Activated T-cell treated with anti-CD3 and anti-CD28 coated beads, Interleukin-2, amount 50 U/mL, for 24 hours (primary cell): ENCODE measurements around the gene MKRN2.

Experiments
- DNase-seq: peaks from one replicate; pipeline ENCODE4 v3.0.0-alpha.2; 2020
- H3K27ac Mint-ChIP-seq: 2 replicates; pipeline ENCODE4 v1.8.0; 2020; ENCODE audit warnings: mild to moderate bottlenecking, mixed read lengths
- H3K27me3 Mint-ChIP-seq: 2 replicates; pipeline ENCODE4 v1.8.0; 2020; ENCODE audit warnings: mixed read lengths
- H3K36me3 Mint-ChIP-seq: 2 replicates; pipeline ENCODE4 v1.8.0; 2020; ENCODE audit warnings: low read depth, mixed read lengths
- H3K4me1 Mint-ChIP-seq: 2 replicates; pipeline ENCODE4 v1.8.0; 2020; ENCODE audit warnings: low read depth, mixed read lengths
- H3K4me3 Mint-ChIP-seq: 2 replicates; pipeline ENCODE4 v1.8.0; 2020; ENCODE audit warnings: mild to moderate bottlenecking, moderate library complexity, mixed read lengths
- H3K9me3 Mint-ChIP-seq: 2 replicates; pipeline ENCODE4 v1.8.0; 2020; ENCODE audit warnings: mixed read lengths

The MKRN2 gene

GRCh38 chr3:12588039-12589009 is 31.4 kb downstream of the MKRN2 start:
- H3K4me3 Mint-ChIP-seq = no peak overlapping the region
- DNase-seq = no peak
- H3K9me3 Mint-ChIP-seq = no peaks in the 10 kb centered on the region
- H3K27ac Mint-ChIP-seq = peak overlapping the region; percentile 64
- H3K36me3 Mint-ChIP-seq = peaks cover 92% of the 10 kb centered on the region
- H3K4me1 Mint-ChIP-seq = no peaks in the 10 kb centered on the region
- no peaks in the 10 kb centered on the region for H3K27me3 Mint-ChIP-seq

- peak overlapping the region; percentile 67 for H3K27ac Mint-ChIP-seq
- no peak for DNase-seq
- no peaks in the 10 kb centered on the region for H3K27me3 Mint-ChIP-seq
- H3K9me3 Mint-ChIP-seq = no peaks in the 10 kb centered on the region
- peaks cover 3% of the 10 kb centered on the region for H3K4me1 Mint-ChIP-seq
- peaks cover 92% of the 10 kb centered on the region for H3K36me3 Mint-ChIP-seq
- no peak overlapping the region for H3K4me3 Mint-ChIP-seq
These were observed 33.2 kb downstream of the MKRN2 start for GRCh38 chr3:12590096-12590495.

- peaks cover 91% of the 10 kb centered on the region for H3K36me3 Mint-ChIP-seq
These were observed 34.6 kb downstream of the MKRN2 start for GRCh38 chr3:12591456-12591855.

GRCh38 chr3:12591997-12592715 is 35.3 kb downstream of the MKRN2 start:
- Mint-ChIP-seq H3K9me3 (no peaks in the 10 kb centered on the region), H3K4me1 (peaks cover 3% of the 10 kb centered on the region), H3K27me3 (no peaks in the 10 kb centered on the region), H3K27ac (peak overlapping the region; percentile 70), H3K4me3 (no peak overlapping the region), H3K36me3 (peaks cover 91% of the 10 kb centered on the region)
- DNase-seq = no peak

More at GRCh38 chr3:12591456-12591855, 34.6 kb downstream of the MKRN2 start:
- no peaks in the 10 kb centered on the region for H3K27me3 Mint-ChIP-seq
- peaks cover 3% of the 10 kb centered on the region for H3K4me1 Mint-ChIP-seq
- H3K4me3 Mint-ChIP-seq = no peak overlapping the region
- H3K9me3 Mint-ChIP-seq = no peaks in the 10 kb centered on the region
- H3K27ac Mint-ChIP-seq = peak overlapping the region; percentile 39
- DNase-seq = no peak

DNA sequence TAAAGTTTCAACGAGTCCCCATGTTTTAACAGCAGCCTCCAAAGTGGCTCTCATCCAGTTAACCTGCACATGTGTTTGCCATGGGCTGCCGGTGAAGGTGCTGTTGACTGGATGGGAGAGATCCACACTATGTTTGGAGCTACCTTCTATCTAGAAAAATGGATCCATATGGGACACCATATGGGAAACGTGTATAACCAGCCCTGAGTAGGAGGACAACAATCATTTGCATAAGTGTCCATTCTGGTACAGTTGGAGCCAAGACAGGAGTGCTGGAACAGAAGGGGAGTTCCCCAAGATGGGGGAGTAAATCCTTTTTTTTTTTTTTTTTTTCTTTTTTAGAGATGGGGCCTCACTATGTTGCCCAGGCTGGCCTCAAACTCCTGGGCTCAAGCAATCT is 36.6 kb downstream of the MKRN2 start:
- Mint-ChIP-seq H3K27ac (peak overlapping the region; percentile 72), H3K4me1 (peaks cover 3% of the 10 kb centered on the region), H3K36me3 (peaks cover 91% of the 10 kb centered on the region)

DNA sequence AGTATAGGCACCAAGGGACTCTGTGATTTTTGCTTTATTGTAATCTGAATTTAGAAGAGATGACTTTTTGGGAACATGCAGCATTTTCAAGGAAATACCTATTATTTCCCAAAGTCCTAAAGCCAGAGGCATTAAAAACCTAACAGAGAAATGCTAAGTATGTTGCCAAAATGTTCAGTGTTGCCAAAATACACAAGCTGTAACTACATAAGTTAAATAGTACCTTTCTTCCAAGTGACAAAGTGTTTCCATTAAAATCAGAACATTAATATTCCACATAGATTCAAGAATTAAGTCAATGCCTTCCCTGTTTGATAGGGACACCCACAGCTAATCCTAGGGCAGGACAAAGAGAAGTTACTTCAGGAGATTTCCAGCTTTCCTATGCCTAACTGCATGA is 42.0 kb downstream of the MKRN2 start:
- no peaks in the 10 kb centered on the region for H3K27me3 Mint-ChIP-seq
- peak overlapping the region; percentile 64 for H3K27ac Mint-ChIP-seq
- peaks cover 93% of the 10 kb centered on the region for H3K36me3 Mint-ChIP-seq
- no peaks in the 10 kb centered on the region for H3K9me3 Mint-ChIP-seq
- no peak for DNase-seq
- no peak overlapping the region for H3K4me3 Mint-ChIP-seq
- H3K4me1 Mint-ChIP-seq = peaks cover 7% of the 10 kb centered on the region

More for the DNA sequence above, 36.6 kb downstream of the MKRN2 start:
- Mint-ChIP-seq H3K9me3 (no peaks in the 10 kb centered on the region), H3K27me3 (no peaks in the 10 kb centered on the region), H3K4me3 (no peak overlapping the region)
- DNase-seq = no peak

GRCh38 chr3:12601072-12601471 is 44.2 kb downstream of the MKRN2 start:
- H3K4me3 Mint-ChIP-seq = no peak overlapping the region
- peaks cover 12% of the 10 kb centered on the region for H3K4me1 Mint-ChIP-seq
- no peaks in the 10 kb centered on the region for H3K9me3 Mint-ChIP-seq
- H3K36me3 Mint-ChIP-seq = peaks cover 94% of the 10 kb centered on the region
- no peaks in the 10 kb centered on the region for H3K27me3 Mint-ChIP-seq
- no peak overlapping the region for H3K27ac Mint-ChIP-seq
- DNase-seq = no peak

DNA sequence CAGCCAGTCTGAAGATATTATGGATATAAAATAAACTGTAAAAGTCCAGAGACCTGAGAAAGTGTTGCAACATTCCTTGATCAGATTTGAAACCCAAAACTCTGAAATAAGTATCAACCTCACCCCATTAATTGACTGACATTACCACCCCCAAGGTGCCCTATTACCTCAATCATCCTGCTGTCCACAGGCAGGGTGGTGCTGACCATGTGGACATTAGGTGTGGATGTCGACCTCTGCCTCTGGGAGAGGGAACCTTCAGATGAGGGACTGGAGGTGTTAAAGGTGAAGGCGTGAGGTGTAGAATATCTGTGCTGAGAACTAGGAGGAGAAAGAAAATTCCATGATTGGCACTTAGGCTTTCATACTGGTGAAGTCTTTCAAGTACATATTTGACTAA is 47.1 kb downstream of the MKRN2 start:
- Mint-ChIP-seq H3K36me3 (peaks cover 93% of the 10 kb centered on the region), H3K27ac (peak overlapping the region; percentile 14), H3K27me3 (no peaks in the 10 kb centered on the region), H3K9me3 (no peaks in the 10 kb centered on the region), H3K4me1 (peaks cover 36% of the 10 kb centered on the region), H3K4me3 (no peak overlapping the region)
- no peak for DNase-seq

DNA sequence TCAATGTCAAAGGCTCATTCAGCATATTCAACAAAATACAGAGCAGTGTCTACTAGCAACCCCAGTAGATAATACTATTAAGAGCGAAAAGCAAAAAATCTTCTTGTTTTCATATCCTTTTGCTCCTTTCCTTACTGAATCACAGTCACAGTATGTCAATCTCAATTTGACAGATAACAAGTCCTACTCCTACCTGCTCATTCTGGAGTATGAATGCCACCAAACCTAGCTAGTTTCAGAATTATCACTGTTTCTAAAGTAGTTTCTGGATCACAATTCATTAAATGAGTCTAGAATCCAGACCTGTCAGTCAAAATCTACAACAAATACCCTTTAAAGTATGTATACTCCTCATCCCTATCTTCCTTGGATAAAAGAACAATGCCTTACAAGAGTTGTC is 51.5 kb downstream of the MKRN2 start:
- H3K27ac Mint-ChIP-seq = peak overlapping the region; percentile 63
- peaks cover 85% of the 10 kb centered on the region for H3K36me3 Mint-ChIP-seq
- no peaks in the 10 kb centered on the region for H3K27me3 Mint-ChIP-seq
- DNase-seq = no peak
- no peaks in the 10 kb centered on the region for H3K9me3 Mint-ChIP-seq
- no peak overlapping the region for H3K4me3 Mint-ChIP-seq
- peaks cover 51% of the 10 kb centered on the region for H3K4me1 Mint-ChIP-seq

GRCh38 chr3:12611117-12611516 is 54.2 kb downstream of the MKRN2 start:
- DNase-seq = no peak
- Mint-ChIP-seq H3K9me3 (no peaks in the 10 kb centered on the region), H3K4me3 (no peak overlapping the region), H3K4me1 (peaks cover 64% of the 10 kb centered on the region), H3K27ac (no peak overlapping the region), H3K36me3 (peaks cover 83% of the 10 kb centered on the region), H3K27me3 (no peaks in the 10 kb centered on the region)

DNA sequence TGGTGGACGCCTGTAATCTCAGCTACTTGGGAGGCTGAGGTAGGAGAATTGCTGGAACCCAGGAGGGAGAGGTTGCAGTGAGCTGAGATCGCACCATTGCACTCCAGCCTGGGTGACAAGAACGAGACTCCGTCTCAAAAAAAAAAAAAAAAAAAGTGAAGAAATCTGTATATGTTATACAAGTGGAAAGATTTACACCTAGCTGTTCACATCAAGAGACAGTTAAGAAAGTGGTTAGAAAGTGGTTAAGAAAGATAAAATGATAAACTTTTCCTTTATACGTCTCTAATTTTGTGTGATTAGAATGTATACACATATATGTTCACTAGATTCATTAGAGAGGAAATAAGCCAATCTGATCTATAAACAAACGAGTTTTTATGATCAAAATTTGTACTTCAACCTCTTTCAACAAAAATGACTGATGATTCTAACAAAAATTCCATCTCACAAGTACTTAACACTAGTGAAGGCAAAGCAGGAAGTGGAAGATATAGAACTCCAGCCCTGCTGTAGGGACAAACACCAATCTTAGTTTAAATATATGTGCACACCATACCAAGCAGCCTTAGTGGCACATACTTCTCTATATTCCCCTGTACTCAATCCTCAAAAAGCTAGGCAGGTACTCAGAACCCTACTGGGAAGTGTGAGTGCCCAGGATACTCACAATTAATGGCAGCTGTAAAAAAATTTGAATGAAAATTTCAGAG is 55.8 kb downstream of the MKRN2 start:
- Mint-ChIP-seq H3K27me3 (no peaks in the 10 kb centered on the region), H3K36me3 (peaks cover 80% of the 10 kb centered on the region), H3K9me3 (no peaks in the 10 kb centered on the region), H3K4me3 (no peak overlapping the region), H3K27ac (peak overlapping the region; percentile 47), H3K4me1 (peaks cover 58% of the 10 kb centered on the region)
- DNase-seq = no peak

DNA sequence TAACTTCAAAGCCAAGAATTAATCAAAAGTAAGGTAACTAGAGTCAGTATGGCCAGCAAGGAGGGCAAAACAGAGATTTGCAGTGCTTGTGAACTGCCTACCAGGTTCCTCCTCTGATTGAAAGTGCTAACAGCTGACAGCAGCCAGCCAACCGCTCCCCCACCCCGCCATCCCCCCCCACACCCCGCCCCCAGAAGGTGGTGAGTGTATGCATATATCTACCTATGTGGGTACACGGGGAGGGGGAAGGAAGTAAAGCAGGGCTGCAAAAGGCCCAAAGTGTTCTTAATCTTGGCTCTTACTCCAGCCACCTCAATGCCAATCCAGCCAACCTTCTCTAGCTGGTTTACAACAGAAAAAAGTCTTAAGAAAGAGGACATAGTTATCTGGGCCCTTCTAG is 56.4 kb downstream of the MKRN2 start:
- H3K4me1 Mint-ChIP-seq = peaks cover 53% of the 10 kb centered on the region
- peak overlapping the region; percentile 15 for H3K27ac Mint-ChIP-seq
- peaks cover 78% of the 10 kb centered on the region for H3K36me3 Mint-ChIP-seq
- no peak overlapping the region for H3K4me3 Mint-ChIP-seq
- no peaks in the 10 kb centered on the region for H3K27me3 Mint-ChIP-seq
- H3K9me3 Mint-ChIP-seq = no peaks in the 10 kb centered on the region
- no peak for DNase-seq

- no peaks in the 10 kb centered on the region for H3K9me3 Mint-ChIP-seq
- DNase-seq = no peak
- H3K4me1 Mint-ChIP-seq = peaks cover 49% of the 10 kb centered on the region
- peak overlapping the region; percentile 20 for H3K27ac Mint-ChIP-seq
- peaks cover 67% of the 10 kb centered on the region for H3K36me3 Mint-ChIP-seq
- no peaks in the 10 kb centered on the region for H3K27me3 Mint-ChIP-seq
- no peak overlapping the region for H3K4me3 Mint-ChIP-seq
These were observed 58.4 kb downstream of the MKRN2 start for GRCh38 chr3:12615266-12615665.

GRCh38 chr3:12618426-12618825 is 61.5 kb downstream of the MKRN2 start:
- H3K4me3 Mint-ChIP-seq = no peak overlapping the region
- H3K27me3 Mint-ChIP-seq = no peaks in the 10 kb centered on the region
- H3K27ac Mint-ChIP-seq = no peak overlapping the region
- peaks cover 49% of the 10 kb centered on the region for H3K36me3 Mint-ChIP-seq
- H3K9me3 Mint-ChIP-seq = no peaks in the 10 kb centered on the region
- DNase-seq = no peak
- H3K4me1 Mint-ChIP-seq = peaks cover 57% of the 10 kb centered on the region
